GM18498 (cell line): ENCODE data around the gene ZBTB7A.

Source experiments
- ATAC-seq: cut with Tn5 transposase; IDR thresholded peaks from one replicate; pipeline ENCODE4 v1.9.1; 2021; ENCODE audit warnings: mild to moderate bottlenecking, moderate library complexity; ENCODE audit not compliant: unreplicated experiment

The ZBTB7A gene

DNA sequence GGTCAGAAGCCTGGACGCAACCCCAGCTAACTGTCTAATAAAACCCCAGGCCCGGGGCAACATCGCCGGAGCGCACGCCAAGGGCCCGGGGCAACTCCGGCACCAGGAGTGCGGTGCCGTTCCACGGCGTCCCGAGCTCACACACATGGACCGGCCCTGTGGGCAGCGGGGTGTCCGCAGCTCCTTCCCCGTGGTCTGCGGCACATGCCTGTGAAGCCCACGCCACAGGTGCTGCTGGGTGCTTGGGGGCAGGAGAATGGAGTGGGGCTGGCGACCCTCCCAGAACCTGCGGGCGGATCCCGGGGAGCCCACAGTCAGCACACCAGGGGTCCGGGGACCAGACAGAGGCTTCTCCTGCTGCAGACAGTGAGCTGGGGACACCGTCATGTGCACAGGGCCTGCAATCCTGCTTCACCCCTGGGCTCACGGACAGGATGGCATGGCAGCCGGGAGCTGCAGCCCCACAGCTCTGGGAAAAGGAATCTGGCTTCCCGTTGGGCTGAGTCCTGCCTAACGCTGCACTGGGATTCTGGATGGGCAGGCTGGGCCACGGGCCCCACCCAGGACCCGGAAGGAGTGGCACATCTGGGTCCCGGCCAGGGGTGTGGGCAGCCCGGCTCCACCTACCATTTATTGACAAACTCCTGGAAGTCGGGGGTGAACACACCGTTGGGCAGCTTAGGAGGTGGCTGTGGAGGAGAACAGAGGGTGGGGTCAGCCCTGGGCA is 28.2 kb upstream of the ZBTB7A start:
- no peak for ATAC-seq

DNA sequence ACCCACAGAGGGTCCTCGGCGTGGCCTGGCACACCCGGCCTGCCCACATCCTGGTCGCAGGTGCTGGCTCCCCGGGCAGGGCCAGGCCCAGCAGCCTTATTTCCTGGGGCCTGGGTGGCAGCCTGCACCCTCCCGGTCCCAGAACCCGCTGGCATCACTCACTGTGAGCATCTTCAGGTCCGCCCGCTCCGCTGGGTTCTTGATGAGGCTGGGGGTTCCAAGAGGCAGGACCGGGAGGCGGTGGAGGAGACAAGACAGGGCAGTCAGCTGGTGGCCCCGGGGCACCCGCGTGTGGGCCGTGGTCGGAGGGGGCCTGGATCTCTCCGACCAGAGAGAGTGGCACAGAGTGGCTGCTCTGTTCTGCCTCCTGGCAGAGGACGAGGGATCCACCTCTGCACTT is 27.6 kb upstream of the ZBTB7A start:
- ATAC-seq, result no peak

DNA sequence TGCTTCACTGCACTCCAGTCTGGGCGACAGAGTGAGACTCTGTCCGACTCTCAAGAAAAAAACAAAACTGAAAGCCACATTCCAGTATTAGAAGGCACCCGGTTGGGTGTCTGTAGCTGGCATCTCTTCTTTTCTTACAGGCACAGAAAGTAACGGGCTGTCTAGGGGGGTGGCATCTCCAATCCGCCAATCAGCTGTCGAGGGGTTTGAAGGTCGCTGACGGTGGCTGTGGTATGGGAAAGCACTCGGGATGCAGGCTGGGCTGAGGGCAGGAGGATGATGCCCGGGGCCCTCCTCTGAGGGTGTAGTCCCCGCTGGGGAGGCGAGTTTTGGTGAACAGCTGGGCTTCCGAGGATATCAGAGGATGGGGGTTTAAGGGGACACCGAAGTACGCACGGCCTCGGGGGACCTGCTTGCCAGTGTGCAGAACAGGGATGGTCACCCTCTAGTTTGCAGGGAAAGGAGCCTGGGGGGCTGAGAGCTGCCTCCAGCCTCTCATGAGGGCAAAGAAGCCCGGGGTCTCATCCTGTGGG is 27.0 kb upstream of the ZBTB7A start:
- ATAC-seq, result no peak

DNA sequence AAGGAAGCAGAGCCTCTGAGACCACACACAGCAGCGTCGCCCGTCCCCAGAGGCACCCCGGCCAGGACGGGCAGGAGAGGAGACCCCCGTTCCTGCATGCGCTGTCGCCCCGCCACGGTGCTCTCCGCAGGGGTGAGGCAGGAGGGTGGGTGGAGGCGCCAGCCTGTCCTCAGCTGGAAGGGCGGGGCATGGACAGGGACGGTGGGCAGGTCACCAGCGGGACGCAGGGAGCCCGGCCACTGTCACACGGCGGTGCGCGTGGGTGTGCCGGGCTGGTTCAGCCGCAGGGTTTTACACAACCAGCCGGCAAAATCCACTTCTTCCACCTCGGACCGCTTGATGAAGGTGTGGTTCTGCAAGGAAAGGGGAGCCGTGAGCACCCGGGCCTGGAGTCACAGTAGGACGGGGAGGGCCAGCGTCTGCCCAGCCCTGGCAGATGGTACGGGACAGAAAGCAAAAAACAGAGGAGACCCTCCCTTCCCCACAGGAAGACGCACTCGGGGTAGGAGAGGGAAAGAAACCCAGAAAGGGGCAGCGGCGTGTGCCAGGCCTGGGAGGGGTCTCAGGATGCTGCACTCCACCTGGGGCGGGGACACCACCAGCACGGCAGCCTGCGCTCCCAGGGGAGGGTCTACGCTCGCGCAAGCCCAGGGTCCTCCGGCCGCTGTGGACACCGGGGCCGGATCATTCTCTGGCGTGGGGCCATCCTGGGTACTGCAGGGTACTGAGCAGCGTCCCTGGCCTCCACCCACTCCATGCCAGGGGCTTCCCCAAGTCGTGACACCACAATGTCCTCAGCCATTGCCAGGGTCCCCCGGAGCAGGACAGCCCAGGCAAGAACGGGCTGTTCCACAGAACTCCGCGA is 23.9 kb upstream of the ZBTB7A start:
- no peak for ATAC-seq

DNA sequence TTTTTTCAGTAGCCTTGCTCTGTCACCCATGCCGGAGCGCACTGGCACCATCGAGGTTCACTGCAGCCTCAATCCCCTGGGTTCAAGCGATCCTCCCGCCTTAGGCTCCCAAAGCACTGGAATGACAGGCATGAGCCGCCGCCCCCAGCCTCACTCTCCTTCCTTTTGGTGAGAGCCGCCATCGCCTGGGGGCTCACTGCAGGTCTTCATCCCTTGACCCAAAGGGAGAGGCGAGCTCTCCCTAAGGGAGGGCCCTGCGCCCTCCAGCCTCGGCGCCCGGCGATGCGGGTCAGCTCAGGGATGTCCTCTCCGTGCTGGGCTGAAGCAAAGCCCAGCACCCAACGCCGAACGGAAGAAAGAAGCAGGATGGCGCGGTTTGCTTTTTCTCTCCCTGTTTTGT is 23.2 kb upstream of the ZBTB7A start:
- ATAC-seq, result no peak

DNA sequence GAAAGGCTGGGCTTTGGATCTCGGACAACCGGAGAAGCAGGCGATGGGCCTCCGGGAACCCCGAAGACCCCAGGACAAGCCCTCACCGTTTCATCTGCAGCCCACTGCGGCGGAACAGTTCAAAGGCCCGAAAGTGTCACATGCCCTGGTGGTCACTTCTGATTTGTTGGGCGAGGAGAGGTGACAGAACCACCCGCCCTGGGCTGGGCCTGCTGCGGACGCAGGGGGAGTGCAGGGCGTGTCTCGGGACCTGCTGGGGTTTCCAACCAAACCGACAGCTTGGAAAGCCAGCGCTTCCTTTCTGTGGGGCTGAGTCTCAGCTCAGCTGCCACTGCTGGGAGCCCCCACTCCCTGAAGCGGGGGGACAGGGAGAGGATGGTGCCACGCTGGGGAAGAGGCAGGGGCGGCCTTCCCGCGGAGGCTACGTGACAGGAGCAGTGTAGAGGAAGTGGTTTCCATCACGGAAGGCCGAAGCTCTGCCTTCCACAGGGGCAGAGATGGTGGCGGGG is 22.8 kb upstream of the ZBTB7A start:
- ATAC-seq, result no peak

DNA sequence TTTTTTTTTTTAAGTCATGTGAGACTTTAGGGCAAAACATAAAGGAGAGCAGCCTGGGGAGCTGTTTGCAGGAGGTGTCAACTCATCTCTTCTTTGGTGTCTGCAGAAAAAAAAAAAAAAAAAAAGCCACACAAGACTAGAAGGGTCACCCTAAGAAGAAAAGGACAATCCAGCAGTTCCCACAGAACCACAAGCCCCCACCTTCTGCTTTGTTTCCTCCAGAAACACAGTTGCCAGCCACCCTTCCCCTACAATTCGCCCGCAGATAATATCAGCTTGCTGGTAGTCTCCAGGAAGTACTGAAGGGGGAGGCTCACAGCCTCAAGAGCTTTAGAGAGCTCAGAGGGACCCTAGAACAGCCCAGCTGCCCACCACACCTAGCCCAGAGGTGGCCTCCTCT is 22.3 kb upstream of the ZBTB7A start:
- ATAC-seq, result no peak

DNA sequence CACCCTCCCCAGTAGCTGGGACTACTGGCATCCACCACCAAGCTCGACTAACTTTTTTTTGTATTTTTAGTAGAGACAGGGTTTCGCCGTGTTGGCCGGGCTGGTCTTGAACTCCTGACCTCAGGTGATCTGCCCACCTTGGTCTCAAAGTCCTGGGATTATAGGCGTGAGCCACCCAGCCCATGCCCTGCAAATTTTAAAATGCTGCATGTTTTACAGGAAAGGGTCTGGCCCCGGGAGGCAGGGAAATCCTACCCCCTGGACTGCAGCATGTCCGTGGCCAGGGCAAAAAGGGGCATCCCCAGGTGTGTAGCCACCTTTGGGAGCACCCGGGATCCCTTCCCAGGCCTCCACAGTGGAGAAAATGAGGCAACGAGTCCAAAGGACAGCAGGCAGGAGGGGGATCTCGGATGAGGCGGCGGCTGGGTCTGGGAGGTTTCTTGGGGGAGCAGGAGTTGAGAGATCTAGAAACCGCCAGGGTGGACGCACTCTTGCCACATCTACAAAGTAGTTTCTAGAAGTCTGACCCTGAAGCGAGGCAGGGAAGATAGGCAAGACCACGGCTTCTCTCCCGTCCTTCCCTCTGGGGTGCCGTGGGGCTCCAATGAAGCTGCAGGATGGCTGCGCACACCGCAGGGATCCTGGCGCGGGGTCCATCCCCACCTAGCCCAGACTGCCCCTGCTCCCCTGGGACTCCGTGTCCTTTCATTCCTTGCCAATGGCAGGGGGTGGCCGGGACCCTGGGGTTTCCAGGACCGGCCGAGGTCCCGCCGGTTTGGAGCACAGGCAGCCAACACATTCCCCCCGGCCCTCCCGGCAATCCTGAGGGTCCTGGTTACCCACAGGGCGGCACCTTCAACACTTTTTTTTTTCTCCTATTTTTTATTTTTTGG is 21.3 kb upstream of the ZBTB7A start:
- no peak for ATAC-seq

DNA sequence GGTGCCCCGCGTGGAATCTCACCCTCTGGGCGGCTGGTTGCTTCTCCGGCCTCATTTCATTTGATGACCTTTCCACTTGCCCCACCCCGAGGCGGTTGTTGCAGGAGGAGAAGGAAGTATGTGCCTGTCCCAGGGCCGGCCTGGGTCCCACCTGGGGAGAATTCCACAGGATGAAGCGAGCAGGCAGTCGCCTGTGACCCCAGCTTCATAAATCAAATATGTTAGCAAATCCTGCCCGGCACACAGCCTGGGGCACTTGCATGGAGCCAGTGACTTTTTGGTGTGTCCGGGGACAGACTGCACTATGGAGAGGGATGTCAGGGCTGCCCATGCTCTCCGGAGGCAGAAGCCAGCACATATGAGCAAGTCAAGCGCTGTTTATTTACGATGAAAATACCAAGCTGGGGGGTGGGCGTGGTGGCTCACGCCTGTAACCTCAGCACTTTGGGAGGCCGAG is 19.7 kb upstream of the ZBTB7A start:
- no peak for ATAC-seq

DNA sequence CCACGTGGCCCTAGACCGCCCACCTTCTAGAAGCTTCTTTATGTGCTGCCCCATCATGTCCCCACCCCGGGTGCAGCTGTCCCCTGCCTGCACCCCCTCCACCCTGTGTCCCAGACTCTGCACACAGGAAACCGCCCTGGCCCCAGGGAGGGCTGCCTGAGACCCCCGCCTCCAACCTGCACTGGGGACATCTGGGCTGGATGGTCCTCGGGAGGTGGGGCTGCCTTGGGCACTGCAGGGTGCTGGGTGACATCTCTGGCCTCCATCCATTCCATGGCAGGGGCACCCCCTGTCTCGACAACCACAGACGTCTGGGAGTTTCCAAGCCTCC is 17.8 kb upstream of the ZBTB7A start:
- ATAC-seq, result no peak

DNA sequence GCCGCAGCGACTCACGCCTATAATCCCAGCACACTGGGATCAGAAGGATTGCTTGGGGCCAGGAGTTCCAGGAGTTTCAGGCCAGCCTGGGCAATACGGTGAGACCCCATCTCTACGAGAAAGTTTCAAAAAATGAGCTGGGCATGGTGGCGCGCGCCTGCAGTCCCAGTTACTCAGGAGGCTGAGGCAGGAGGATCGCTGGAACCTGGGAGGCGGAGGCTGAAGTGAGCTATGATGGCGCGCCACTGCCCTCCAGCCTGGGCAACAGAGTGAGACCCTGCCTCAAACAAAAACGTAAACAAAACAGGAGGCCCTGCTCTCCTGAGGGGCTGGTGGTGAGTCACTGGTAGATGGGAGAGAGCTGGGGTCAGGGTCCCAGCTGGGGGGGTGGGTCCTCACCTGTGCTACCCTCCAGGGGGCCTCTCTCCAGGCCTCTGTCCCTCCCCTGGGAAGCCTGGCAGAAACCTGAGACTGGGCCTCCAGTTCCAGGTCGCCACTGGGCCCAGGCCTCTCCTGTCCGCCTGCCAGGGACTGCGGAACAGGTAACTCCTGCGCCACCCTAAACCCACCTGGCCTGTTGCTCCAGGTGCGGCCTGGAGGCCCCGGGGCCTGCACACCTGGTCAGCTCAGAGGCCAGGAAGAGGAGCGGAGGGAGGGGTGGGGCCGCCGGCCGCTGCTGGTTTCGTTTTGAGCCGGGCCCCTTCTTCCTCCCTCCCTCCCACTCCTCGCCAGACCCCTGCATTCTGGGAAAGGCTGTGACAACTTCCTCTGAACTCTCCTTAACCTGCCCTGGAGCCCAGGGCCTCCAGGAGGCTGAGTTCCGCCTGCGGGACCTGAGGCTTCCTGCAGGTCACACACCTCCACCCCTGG is 17.2 kb upstream of the ZBTB7A start:
- ATAC-seq, result no peak

DNA sequence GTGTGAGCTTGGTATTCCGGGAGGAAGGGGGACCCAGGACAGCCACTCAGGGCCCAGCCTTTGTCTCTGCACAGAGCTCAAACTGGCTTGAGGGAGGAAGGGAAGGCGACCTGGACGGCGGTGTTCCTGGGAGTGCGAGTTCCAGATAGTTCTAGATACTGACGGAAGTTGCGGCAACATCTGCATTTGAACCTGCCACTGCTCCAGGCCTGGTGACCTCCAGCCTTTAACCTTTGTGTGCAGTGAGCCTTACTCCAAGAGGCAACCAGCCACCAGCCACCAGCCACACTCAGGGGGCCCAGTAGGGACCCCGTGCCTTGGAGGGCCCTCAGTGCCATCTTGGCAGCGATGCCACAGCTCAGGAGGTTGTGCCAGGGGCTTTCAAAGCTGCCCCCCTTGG is 15.5 kb upstream of the ZBTB7A start:
- ATAC-seq, result no peak

DNA sequence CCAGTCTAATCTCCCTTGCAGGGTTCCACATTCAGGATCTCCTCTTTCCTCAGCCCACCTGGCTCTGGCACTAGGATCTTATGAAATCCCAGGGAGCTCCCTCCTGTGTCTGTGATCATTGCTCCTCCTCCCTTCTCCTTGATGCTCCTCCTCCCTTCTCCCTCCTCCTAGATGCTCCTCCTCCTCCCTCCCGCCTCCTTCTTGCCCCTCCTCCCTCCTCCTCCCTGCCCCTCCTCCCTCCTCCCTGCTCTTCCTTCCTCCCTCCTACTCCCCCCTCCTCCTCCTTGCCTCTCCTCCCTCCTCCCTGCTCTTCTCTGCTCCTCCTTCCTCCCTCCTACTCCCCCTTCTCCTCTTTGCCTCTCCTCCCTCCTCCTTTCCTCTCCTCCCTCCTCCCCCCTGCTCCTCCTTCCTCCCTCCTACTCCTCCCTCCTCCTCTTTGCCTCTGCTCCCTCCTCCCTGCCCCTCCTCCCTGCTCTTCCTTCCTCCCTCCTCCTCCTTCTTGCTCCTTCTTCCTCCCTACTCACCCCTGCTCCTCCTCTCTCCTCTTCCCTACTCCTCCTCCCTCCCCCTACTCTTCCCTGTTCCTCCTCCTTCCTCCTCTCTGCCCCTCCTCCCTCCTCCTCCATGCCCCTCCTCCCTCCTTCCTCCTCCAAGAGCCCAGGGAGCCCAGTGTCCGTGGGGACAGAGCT is 14.9 kb upstream of the ZBTB7A start:
- no peak for ATAC-seq

DNA sequence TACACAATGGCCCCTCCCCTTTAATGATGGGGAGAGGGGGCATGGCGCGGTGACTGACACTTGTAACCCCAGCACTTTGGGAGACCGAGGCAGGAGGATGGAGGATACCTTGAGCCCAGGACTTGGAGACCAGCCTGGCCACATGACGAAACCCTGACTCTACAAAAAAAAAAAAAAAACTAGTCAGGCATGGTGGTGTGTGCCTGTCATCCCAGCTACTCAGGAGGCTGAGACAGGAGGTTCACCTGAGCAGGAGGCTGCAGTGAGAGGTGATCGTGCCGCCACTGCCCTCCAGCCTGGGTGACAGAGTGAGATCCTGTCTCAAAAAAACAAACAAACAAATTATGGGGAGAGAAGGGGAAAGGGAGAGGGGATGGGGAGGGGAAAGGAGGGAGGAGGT is 13.8 kb upstream of the ZBTB7A start:
- no peak for ATAC-seq

DNA sequence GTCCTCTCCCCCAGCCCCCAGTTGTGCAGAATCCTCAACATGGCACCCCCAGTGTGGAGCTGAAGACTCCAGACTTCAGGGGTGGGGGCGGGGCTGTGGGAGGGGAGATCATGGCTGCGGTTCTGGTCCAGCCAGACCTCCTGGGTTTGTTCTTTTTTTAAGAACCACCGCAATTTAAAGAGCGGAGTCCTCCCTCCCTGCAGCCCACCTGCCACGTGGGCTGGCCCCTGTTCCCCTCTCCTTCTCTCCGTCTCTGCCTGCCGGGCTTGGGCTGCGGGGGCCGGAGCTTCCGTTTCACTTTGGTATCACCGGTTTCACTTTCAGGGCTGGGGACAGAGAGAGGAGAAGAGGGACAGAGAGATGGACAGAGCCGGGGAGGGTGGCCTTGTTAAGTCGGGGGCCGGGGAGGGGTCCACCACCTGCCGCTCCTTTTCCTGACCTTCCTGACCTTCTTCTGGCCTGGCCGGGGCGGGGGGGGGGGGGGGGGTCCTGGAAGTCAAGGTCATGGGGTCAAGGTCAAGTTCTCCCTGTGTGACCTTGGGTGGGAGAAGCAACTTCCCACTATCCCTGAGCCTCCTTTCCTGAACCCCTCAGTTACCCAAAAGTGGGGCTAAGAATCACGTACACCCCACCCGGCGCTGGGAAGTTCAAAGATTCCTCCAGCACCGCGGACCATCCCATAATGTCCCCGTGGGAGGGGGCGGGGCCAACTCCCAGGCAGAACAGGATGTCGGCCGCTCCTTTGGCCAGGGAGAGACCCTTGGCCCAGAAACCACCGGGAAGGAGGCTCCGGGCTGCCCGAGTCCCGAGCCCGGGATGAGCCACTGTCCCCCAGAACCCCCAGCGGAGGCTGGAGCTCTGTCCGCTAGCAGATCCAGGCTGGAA is 11.3 kb upstream of the ZBTB7A start:
- ATAC-seq, result no peak

DNA sequence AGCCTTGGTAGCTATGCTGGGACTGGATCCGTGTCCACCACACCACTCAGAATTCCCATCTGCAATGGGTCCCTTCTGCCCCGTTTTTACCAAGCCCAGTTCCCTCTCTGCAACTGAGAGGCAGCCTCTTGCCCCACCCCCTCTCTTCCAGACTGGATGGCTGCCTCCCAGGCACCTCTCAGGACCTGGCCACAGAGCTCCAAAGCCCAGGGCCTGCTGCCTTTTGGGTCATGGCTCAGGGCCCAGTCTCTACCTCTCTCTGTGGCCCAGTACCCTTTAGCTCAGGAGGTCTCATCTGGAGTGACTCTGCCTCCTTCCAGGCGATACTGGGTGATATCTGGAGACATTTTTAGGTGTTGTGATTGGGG is 10.3 kb upstream of the ZBTB7A start:
- no peak for ATAC-seq

DNA sequence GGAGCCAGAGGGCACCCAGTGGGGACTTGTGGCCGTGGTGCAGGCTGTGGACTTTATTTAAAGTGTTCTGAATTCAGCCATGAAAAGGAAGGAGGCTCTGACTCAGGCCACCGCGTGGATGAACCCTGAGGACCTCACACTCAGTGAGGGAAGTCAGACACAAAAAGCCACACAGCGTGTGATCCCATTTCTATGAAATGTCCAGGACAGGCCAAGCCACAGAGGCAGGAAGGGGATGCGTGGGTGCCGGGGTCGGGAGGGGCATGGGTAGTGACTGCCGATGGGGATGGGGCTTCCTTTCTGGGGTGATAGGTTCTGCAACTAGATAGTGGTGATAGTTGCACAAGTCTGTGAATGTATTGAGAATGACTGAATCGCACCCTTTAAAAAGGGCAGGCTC is 8.7 kb upstream of the ZBTB7A start:
- ATAC-seq, result no peak

DNA sequence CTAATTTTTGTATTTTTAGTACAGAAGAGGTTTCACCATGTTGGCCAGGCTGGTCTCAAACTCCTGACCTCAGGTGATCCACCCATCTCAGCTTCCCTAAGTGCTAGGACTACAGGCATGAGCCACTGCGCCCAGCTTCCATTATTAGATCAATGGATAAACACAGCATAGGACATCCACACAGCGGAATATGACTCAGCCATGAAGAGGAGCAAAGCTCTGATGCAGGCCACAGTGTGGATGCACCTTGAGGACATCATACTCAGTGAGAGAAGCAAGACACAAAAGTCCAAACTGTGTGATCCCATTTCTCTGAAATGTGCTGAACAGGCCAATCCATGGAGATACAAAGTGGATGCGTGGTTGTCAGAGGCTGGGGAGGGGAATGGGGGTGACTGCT is 4.9 kb upstream of the ZBTB7A start:
- ATAC-seq, result no peak
